Stomach smooth muscle (tissue), 2 donors: Measurements from ENCODE around the gene ZC3H12D.
A peak's percentile ranks its signal among the peaks of the same experiment; 100 is the strongest.

Experiments used
- H3K27ac ChIP-seq: one replicate; pipeline ENCODE4 v1.7.0; 2013; ENCODE audit warnings: mild to moderate bottlenecking, low read length, inconsistent platforms
- H3K27me3 ChIP-seq, 2 donors: one replicate each; pipeline ENCODE4 v1.7.0; 2013; ENCODE audit warnings: low read length in 2 of 2; ENCODE audit not compliant: insufficient read depth in 2 of 2, control insufficient read depth in 1 of 2
- H3K36me3 ChIP-seq, 2 donors: one replicate each; pipeline ENCODE4 v1.7.0; 2013; ENCODE audit warnings: low read length in 2 of 2; ENCODE audit not compliant: control insufficient read depth in 2 of 2, insufficient read depth in 2 of 2
- H3K4me1 ChIP-seq: one replicate; pipeline ENCODE4 v1.7.0; 2013; ENCODE audit warnings: low read length; ENCODE audit not compliant: control insufficient read depth, insufficient read depth
- H3K4me3 ChIP-seq, 2 donors: one replicate each; pipeline ENCODE4 v1.7.0; 2013; ENCODE audit warnings: low read length in 2 of 2
- H3K9ac ChIP-seq, 2 donors: one replicate each; pipeline ENCODE4 v1.7.0; 2013; ENCODE audit warnings: low read length in 2 of 2, mild to moderate bottlenecking in 1 of 2
- H3K9me3 ChIP-seq, 2 donors: one replicate each; pipeline ENCODE4 v1.7.0; 2013; ENCODE audit warnings: low read length in 2 of 2; ENCODE audit not compliant: control insufficient read depth in 2 of 2
- donor health status: healthy.
- donor health status: Pancreatic carcinoma.

The ZC3H12D gene

GRCh38 chr6:149483849-149484655 is 762 bp downstream of the ZC3H12D start:
- Histone ChIP-seq H3K27me3 (no peaks in the 10 kb centered on the region), H3K4me3 (no peak overlapping the region), H3K9me3 (no peaks in the 10 kb centered on the region), H3K4me1 (peaks cover 6% of the 10 kb centered on the region), H3K27ac (no peak overlapping the region), H3K36me3 (no peaks in the 10 kb centered on the region), H3K9ac (no peak overlapping the region)

- Histone ChIP-seq H3K27ac (no peak overlapping the region), H3K4me3 (no peak overlapping the region)
These were observed 1.5 kb downstream of the ZC3H12D start for GRCh38 chr6:149483334-149483725.

GRCh38 chr6:149482545-149483333 is 2.1 kb downstream of the ZC3H12D start:
- Histone ChIP-seq H3K4me1 (peaks cover 6% of the 10 kb centered on the region), H3K27me3 (no peaks in the 10 kb centered on the region), H3K9me3 (no peaks in the 10 kb centered on the region), H3K9ac (peak overlapping the region in 1 of 2 donors; percentile 33), H3K27ac (peak overlapping the region; percentile 41), H3K36me3 (no peaks in the 10 kb centered on the region), H3K4me3 (peak overlapping the region in 1 of 2 donors; percentile 22)

More at GRCh38 chr6:149483334-149483725, 1.5 kb downstream of the ZC3H12D start:
- Histone ChIP-seq H3K36me3 (no peaks in the 10 kb centered on the region), H3K27me3 (no peaks in the 10 kb centered on the region), H3K4me1 (peaks cover 6% of the 10 kb centered on the region), H3K9me3 (no peaks in the 10 kb centered on the region), H3K9ac (no peak overlapping the region)

GRCh38 chr6:149480502-149481280 is 4.1 kb downstream of the ZC3H12D start:
- Histone ChIP-seq H3K9me3 (no peaks in the 10 kb centered on the region), H3K27ac (no peak overlapping the region), H3K4me3 (no peak overlapping the region), H3K4me1 (peaks cover 6% of the 10 kb centered on the region), H3K36me3 (no peaks in the 10 kb centered on the region), H3K9ac (no peak overlapping the region), H3K27me3 (no peaks in the 10 kb centered on the region)

GRCh38 chr6:149478631-149479314 is 6.0 kb downstream of the ZC3H12D start:
- Histone ChIP-seq H3K27ac (no peak overlapping the region), H3K9me3 (no peaks in the 10 kb centered on the region), H3K27me3 (no peaks in the 10 kb centered on the region), H3K4me1 (no peaks in the 10 kb centered on the region), H3K9ac (no peak overlapping the region), H3K4me3 (no peak overlapping the region), H3K36me3 (no peaks in the 10 kb centered on the region)

GRCh38 chr6:149477544-149477943 is 7.3 kb downstream of the ZC3H12D start:
- no peaks in the 10 kb centered on the region for H3K9me3 ChIP-seq
- H3K4me1 ChIP-seq, result no peaks in the 10 kb centered on the region
- no peaks in the 10 kb centered on the region for H3K36me3 ChIP-seq
- no peak overlapping the region for H3K9ac ChIP-seq
- no peak overlapping the region for H3K4me3 ChIP-seq
- no peaks in the 10 kb centered on the region for H3K27me3 ChIP-seq
- H3K27ac ChIP-seq, result no peak overlapping the region

- Histone ChIP-seq H3K9ac (no peak overlapping the region), H3K36me3 (no peaks in the 10 kb centered on the region), H3K27ac (no peak overlapping the region), H3K9me3 (no peaks in the 10 kb centered on the region), H3K4me3 (no peak overlapping the region), H3K27me3 (no peaks in the 10 kb centered on the region), H3K4me1 (no peaks in the 10 kb centered on the region)
These were observed 7.9 kb downstream of the ZC3H12D start for GRCh38 chr6:149476789-149477455.

GRCh38 chr6:149474108-149474935 is 10.5 kb downstream of the ZC3H12D start:
- no peaks in the 10 kb centered on the region for H3K9me3 ChIP-seq
- no peak overlapping the region for H3K9ac ChIP-seq
- H3K4me3 ChIP-seq, result no peak overlapping the region
- no peak overlapping the region for H3K27ac ChIP-seq
- no peaks in the 10 kb centered on the region for H3K36me3 ChIP-seq
- H3K4me1 ChIP-seq, result no peaks in the 10 kb centered on the region
- H3K27me3 ChIP-seq, result no peaks in the 10 kb centered on the region
